ENCODE results near the gene KLHL33.
"Not testable (repeated sequence)": the region's sequence is repeated elsewhere in the genome, so short reads cannot be mapped to it uniquely, and the experiment has no call there.

The KLHL33 gene

GRCh38 chr14:20446889-20447288 is 10.9 kb upstream of the KLHL33 start:
- no peak for DNase-seq

GRCh38 chr14:20443650-20444049 is 7.7 kb upstream of the KLHL33 start:
- DNase-seq = not testable (repeated sequence)

GRCh38 chr14:20441461-20441860 is 5.5 kb upstream of the KLHL33 start:
- DNase-seq = no peak

GRCh38 chr14:20440882-20441281 is 4.9 kb upstream of the KLHL33 start:
- no peak for DNase-seq

- no peak for DNase-seq
These were observed 4.5 kb upstream of the KLHL33 start for GRCh38 chr14:20440465-20440864.

- DNase-seq = no peak
These were observed 2.7 kb upstream of the KLHL33 start for GRCh38 chr14:20438664-20439063.

GRCh38 chr14:20436363-20436755 is 393 bp upstream of the KLHL33 start:
- DNase-seq = no peak

GRCh38 chr14:20434701-20435581 is 1.0 kb downstream of the KLHL33 start:
- DNase-seq = no peak

GRCh38 chr14:20429801-20430669 is 5.9 kb downstream of the KLHL33 start:
- DNase-seq = peak; percentile 23

GRCh38 chr14:20428802-20429201 is 7.2 kb downstream of the KLHL33 start:
- DNase-seq = no peak

- no peak for DNase-seq
These were observed 8.0 kb downstream of the KLHL33 start for GRCh38 chr14:20428010-20428365.

GRCh38 chr14:20427231-20428009 is 8.5 kb downstream of the KLHL33 start:
- no peak for DNase-seq

- no peak for DNase-seq
These were observed 11.1 kb downstream of the KLHL33 start for GRCh38 chr14:20424851-20425250.

- no peak for DNase-seq
These were observed 13.1 kb downstream of the KLHL33 start for GRCh38 chr14:20422886-20423285.

GRCh38 chr14:20421267-20421666 is 14.7 kb downstream of the KLHL33 start:
- no peak for DNase-seq

- DNase-seq = no peak
These were observed 16.5 kb downstream of the KLHL33 start for GRCh38 chr14:20419419-20419818.

GRCh38 chr14:20418501-20418909 is 17.5 kb downstream of the KLHL33 start:
- DNase-seq = no peak

GRCh38 chr14:20417250-20418186 is 18.4 kb downstream of the KLHL33 start:
- no peak for DNase-seq

- no peak for DNase-seq
These were observed 19.7 kb downstream of the KLHL33 start for GRCh38 chr14:20416223-20416622.

GRCh38 chr14:20415782-20416206 is 20.2 kb downstream of the KLHL33 start:
- no peak for DNase-seq

GRCh38 chr14:20413744-20414082 is 22.3 kb downstream of the KLHL33 start:
- DNase-seq = no peak

All from activated CD8-positive, alpha-beta memory T cell treated with anti-CD3 and anti-CD28 coated beads, Interleukin-2, amount 50 U/mL, for 4 hours (primary cell).